ENCODE data around the gene DES. TPM values are rescaled to one million over a fixed set of nuclear protein-coding genes. Genes with fewer than 3 reads are reported as not detected.

DES gene
- total RNA-seq, 1 experiment from 2014 or later = not detected

GRCh38 chr2:219437141-219437540 is 19.0 kb downstream of the DES start:
- no peak overlapping the region for H3K4me3 Mint-ChIP-seq (ENCODE audit: unreplicated experiment)
- H3K4me1 ChIP-seq = peaks cover 8% of the 10 kb centered on the region
- no peaks in the 10 kb centered on the region for H3K9me3 Mint-ChIP-seq (ENCODE audit: unreplicated experiment)
- DNase-seq = no peak
- no peak overlapping the region for H3K4me3 ChIP-seq (ENCODE audit: low read depth, low read length)
- CTCF ChIA-PET = interaction anchor here (0.8 to 1.4 kb wide), 3 partner anchors 49 to 142 kb away, joined by 3 to 4 read pairs (median 3); partner anchors contain the start of genes DNPEP and GMPPA
- H3K36me3 ChIP-seq (ENCODE audit: control insufficient read depth, insufficient read depth, low read length) = no peaks in the 10 kb centered on the region
- H3K36me3 Mint-ChIP-seq (ENCODE audit: insufficient read depth, unreplicated experiment) = no peaks in the 10 kb centered on the region
- POLR2A ChIA-PET = no interaction called here
- no peaks in the 10 kb centered on the region for H3K4me1 Mint-ChIP-seq (ENCODE audit: low read depth, unreplicated experiment)
- no peak for TF ChIP-seq CTCF (IDR thresholded peaks at IDR 0.05; ENCODE audit: insufficient read depth in 1 of 2, low read depth in 1 of 2, low read length in 1 of 2, severe bottlenecking in 1 of 2, unreplicated experiment in 1 of 2)
- no peaks in the 10 kb centered on the region for H3K9me3 ChIP-seq
- no TSS peak for BruUV-seq (replicated peaks)
- H3K27me3 Mint-ChIP-seq (ENCODE audit: insufficient read depth, unreplicated experiment) = no peaks in the 10 kb centered on the region
- no peaks in the 10 kb centered on the region for H3K27me3 ChIP-seq (replicated peaks; ENCODE audit: control insufficient read depth, insufficient read depth, low read length)
- H3K27ac Mint-ChIP-seq (ENCODE audit: unreplicated experiment) = no peak overlapping the region
- intact Hi-C loops (cut with micrococcal nuclease; ENCODE audit: unreplicated experiment) = no loop called here

GRCh38 chr2:219437690-219438206 is 19.6 kb downstream of the DES start:
- DNase-seq = no peak
- H3K4me1 ChIP-seq = peaks cover 9% of the 10 kb centered on the region
- Mint-ChIP-seq H3K36me3 (ENCODE audit: insufficient read depth, unreplicated experiment) (no peaks in the 10 kb centered on the region), H3K27ac (ENCODE audit: unreplicated experiment) (no peak overlapping the region), H3K4me3 (ENCODE audit: unreplicated experiment) (no peak overlapping the region), H3K4me1 (ENCODE audit: low read depth, unreplicated experiment) (no peaks in the 10 kb centered on the region), H3K27me3 (ENCODE audit: insufficient read depth, unreplicated experiment) (no peaks in the 10 kb centered on the region), H3K9me3 (ENCODE audit: unreplicated experiment) (no peaks in the 10 kb centered on the region)
- no peaks in the 10 kb centered on the region for H3K27me3 ChIP-seq (replicated peaks; ENCODE audit: control insufficient read depth, insufficient read depth, low read length)
- no peaks in the 10 kb centered on the region for H3K9me3 ChIP-seq
- H3K36me3 ChIP-seq (ENCODE audit: control insufficient read depth, insufficient read depth, low read length) = no peaks in the 10 kb centered on the region
- BruUV-seq (replicated peaks) = no TSS peak
- intact Hi-C loops (cut with micrococcal nuclease; ENCODE audit: unreplicated experiment) = no loop called here
- POLR2A ChIA-PET = no interaction called here
- CTCF ChIA-PET = interaction anchor here (0.8 to 1.4 kb wide), 3 partner anchors 50 to 143 kb away, joined by 3 to 4 read pairs (median 3); partner anchors contain the start of genes DNPEP and GMPPA
- no peak overlapping the region for H3K4me3 ChIP-seq (ENCODE audit: low read depth, low read length)
- no peak for TF ChIP-seq CTCF (IDR thresholded peaks at IDR 0.05; ENCODE audit: insufficient read depth in 1 of 2, low read depth in 1 of 2, low read length in 1 of 2, severe bottlenecking in 1 of 2, unreplicated experiment in 1 of 2)

- no peak for DNase-seq
- no TSS peak for BruUV-seq (replicated peaks)
- Histone ChIP-seq H3K36me3 (ENCODE audit: control insufficient read depth, insufficient read depth, low read length) (no peaks in the 10 kb centered on the region), H3K27me3 (replicated peaks; ENCODE audit: control insufficient read depth, insufficient read depth, low read length) (no peaks in the 10 kb centered on the region), H3K4me3 (ENCODE audit: low read depth, low read length) (no peak overlapping the region), H3K4me1 (peaks cover 10% of the 10 kb centered on the region), H3K9me3 (no peaks in the 10 kb centered on the region)
- Mint-ChIP-seq H3K27ac (ENCODE audit: unreplicated experiment) (no peak overlapping the region), H3K27me3 (ENCODE audit: insufficient read depth, unreplicated experiment) (no peaks in the 10 kb centered on the region), H3K4me1 (ENCODE audit: low read depth, unreplicated experiment) (no peaks in the 10 kb centered on the region), H3K4me3 (ENCODE audit: unreplicated experiment) (no peak overlapping the region), H3K36me3 (ENCODE audit: insufficient read depth, unreplicated experiment) (no peaks in the 10 kb centered on the region), H3K9me3 (ENCODE audit: unreplicated experiment) (no peaks in the 10 kb centered on the region)
- intact Hi-C loops (cut with micrococcal nuclease; ENCODE audit: unreplicated experiment) = no loop called here
- TF ChIP-seq CTCF (IDR thresholded peaks at IDR 0.05; ENCODE audit: insufficient read depth in 1 of 2, low read depth in 1 of 2, low read length in 1 of 2, severe bottlenecking in 1 of 2, unreplicated experiment in 1 of 2) = no peak
- ChIA-PET CTCF (interaction anchor here (0.9 to 1.0 kb wide), 2 partner anchors 20 to 143 kb away, joined by 3 to 4 read pairs; no protein-coding TSS in a partner anchor), POLR2A (no interaction called here)
Measured at GRCh38 chr2:219438453-219438852, 20.3 kb downstream of the DES start.
